GM12878 (cell line): ENCODE measurements around the gene LTBP4. TPM values are rescaled to one million over a fixed set of nuclear protein-coding genes. Genes with fewer than 3 reads are reported as not detected.

Source experiments
- BMI1 ChIP-seq: fragments of 450-650 bp; IDR thresholded peaks from 2 replicates; pipeline ENCODE4 v1.6.1; 2016; ENCODE audit warnings: mild to moderate bottlenecking, moderate library complexity, borderline replicate concordance
- CREM ChIP-seq: IDR thresholded peaks from 2 replicates; pipeline ENCODE4 v1.6.1; 2014; ENCODE audit warnings: antibody characterized with exemption, low read depth
- EZH2 ChIP-seq: IDR thresholded peaks from 2 replicates; pipeline ENCODE4 v1.6.1; 2012; ENCODE audit warnings: low read depth, mild to moderate bottlenecking, control low read depth, inconsistent platforms, low read length, borderline replicate concordance; ENCODE audit not compliant: control insufficient read depth
- FOS ChIP-seq: IDR thresholded peaks from 3 replicates; pipeline ENCODE4 v1.6.1; 2011; ENCODE audit warnings: borderline replicate concordance; ENCODE audit not compliant: insufficient read length; ENCODE audit errors: extremely low read depth
- FOXK2 ChIP-seq: fragments of 450-650 bp; IDR thresholded peaks from 2 replicates; pipeline ENCODE4 v1.6.1; 2017; ENCODE audit warnings: mild to moderate bottlenecking, moderate library complexity
- GABPA ChIP-seq: IDR thresholded peaks from 2 replicates; pipeline ENCODE4 v1.6.1; 2014; ENCODE audit warnings: antibody characterized with exemption, low read depth, mild to moderate bottlenecking, inconsistent platforms
- HDAC2 ChIP-seq: fragments of 200-600 bp; sonication (generic); IDR thresholded peaks from 2 replicates; pipeline ENCODE4 v1.6.1; 2017
- HDAC6 ChIP-seq: fragments of 200-600 bp; sonication (generic); IDR thresholded peaks from one replicate; pipeline ENCODE4 v1.8.0; 2017; ENCODE audit warnings: antibody characterized with exemption; ENCODE audit not compliant: unreplicated experiment
- IKZF2 ChIP-seq, 2 experiments: fragments of 450-650 bp; IDR thresholded peaks; 2 replicates each; pipeline ENCODE4 v1.6.1; 2017; ENCODE audit warnings: mild to moderate bottlenecking in 2 of 2, moderate library complexity in 2 of 2
- JUND ChIP-seq: IDR thresholded peaks from 2 replicates; pipeline ENCODE4 v1.6.1; 2012; ENCODE audit warnings: low read depth, mild to moderate bottlenecking, low read length, improper control_type of control experiment, moderate library complexity
- KAT2A ChIP-seq: conservative IDR thresholded peaks from 2 replicates; pipeline ENCODE4 v1.6.1; 2011; ENCODE audit warnings: low read depth, low read length; ENCODE audit not compliant: control insufficient read depth
- KDM1A ChIP-seq: fragments of 200-600 bp; sonication (generic); IDR thresholded peaks from 2 replicates; pipeline ENCODE4 v1.6.1; 2016; ENCODE audit warnings: borderline replicate concordance
- KLF5 ChIP-seq: fragments of 450-650 bp; IDR thresholded peaks from 2 replicates; pipeline ENCODE4 v1.6.1; 2014; ENCODE audit warnings: mild to moderate bottlenecking; ENCODE audit not compliant: partially characterized antibody
- MAX ChIP-seq: IDR thresholded peaks from 2 replicates; pipeline ENCODE4 v1.6.1; 2012; ENCODE audit warnings: low read depth, low read length, improper control_type of control experiment
- MEF2A ChIP-seq: IDR thresholded peaks from 2 replicates; pipeline ENCODE4 v1.6.1; 2011; ENCODE audit warnings: low read depth, mild to moderate bottlenecking, low read length, moderate library complexity; ENCODE audit not compliant: insufficient read depth
- NRF1 ChIP-seq: conservative IDR thresholded peaks from 2 replicates; pipeline ENCODE4 v1.6.1; 2011; ENCODE audit warnings: mild to moderate bottlenecking, low read depth, low read length, improper control_type of control experiment
- PML ChIP-seq: IDR thresholded peaks from 2 replicates; pipeline ENCODE4 v1.6.1; 2012; ENCODE audit warnings: low read length, inconsistent platforms
- RAD51 ChIP-seq: fragments of 450-650 bp; IDR thresholded peaks from 2 replicates; pipeline ENCODE4 v1.6.1; 2016; ENCODE audit warnings: moderate library complexity, mild to moderate bottlenecking, inconsistent platforms
- RELA ChIP-seq: fragments of 450-650 bp; IDR thresholded peaks from 2 replicates; pipeline ENCODE4 v1.8.0; 2014; ENCODE audit warnings: borderline replicate concordance; ENCODE audit not compliant: partially characterized antibody
- SMAD5 ChIP-seq: IDR thresholded peaks from 2 replicates; pipeline ENCODE4 v1.6.1; 2016; ENCODE audit warnings: antibody characterized with exemption, low read depth
- STAT1 ChIP-seq: fragments of 450-650 bp; conservative IDR thresholded peaks from 2 replicates; pipeline ENCODE4 v1.6.1; 2014; ENCODE audit warnings: antibody characterized with exemption, mild to moderate bottlenecking
- TAF1 ChIP-seq: IDR thresholded peaks from 2 replicates; pipeline ENCODE4 v1.6.1; 2011; ENCODE audit warnings: mild to moderate bottlenecking, low read depth, low read length, borderline replicate concordance
- TBL1XR1 ChIP-seq: IDR thresholded peaks from 2 replicates; pipeline ENCODE4 v1.6.1; 2012; ENCODE audit warnings: low read depth, low read length, improper control_type of control experiment
- TCF12 ChIP-seq: IDR thresholded peaks from 2 replicates; pipeline ENCODE4 v1.6.1; 2011; ENCODE audit warnings: low read depth, mild to moderate bottlenecking, low read length
- YY1 ChIP-seq: IDR thresholded peaks from 2 replicates; pipeline ENCODE4 v1.6.1; 2011; ENCODE audit warnings: low read depth, mild to moderate bottlenecking, low read length
- ZNF24 ChIP-seq: fragments of 450-650 bp; IDR thresholded peaks from 2 replicates; pipeline ENCODE4 v1.6.1; 2017; ENCODE audit warnings: antibody characterized with exemption, mild to moderate bottlenecking
- ZNF384 ChIP-seq: IDR thresholded peaks from 2 replicates; pipeline ENCODE4 v1.6.1; 2012; ENCODE audit warnings: low read depth, mild to moderate bottlenecking, low read length, improper control_type of control experiment, borderline replicate concordance
- polyA plus RNA-seq, 11 experiments: library from polyadenylated mRNA; depleted of rRNA in 4 of 11; unstranded in 6 of 11; stranded (reverse) in 5 of 11; fragments of >200 nt; fragmentation: Nextera tagmentation in 4 of 11; fragmentation: Illumina TruSeq in 1 of 11; extraction: Ambion mirVana in 4 of 11; extraction: Trizol in 1 of 11; gene quantifications; 1 replicate in 1 of 11; 2 replicates in 10 of 11; pipeline versions ENCODE4 v1.2.1 to v1.2.3, GENCODE V29; 2011 to 2016; ENCODE audit warnings: inconsistent platforms in 2 of 11, missing spikeins in 2 of 11, low read depth in 1 of 11
- total RNA-seq, 4 experiments: library from RNA; depleted of rRNA in 3 of 4; stranded (reverse); fragments of >200 nt in 3 of 4; fragmentation: Illumina TruSeq in 1 of 4; extraction: Trizol in 1 of 4; gene quantifications; 2 replicates each; pipeline versions ENCODE4 v1.2.1 to v1.2.3, GENCODE V29; 2013 to 2021
- TF ChIP-seq, protein P1 (sequence below): IDR thresholded peaks from 2 replicates; pipeline ENCODE4 v1.6.1; 2011; ENCODE audit warnings: low read depth, low read length, improper control_type of control experiment, borderline replicate concordance
- TF ChIP-seq, protein P2 (sequence below): fragments of 450-650 bp; formaldehyde crosslinking; IDR thresholded peaks from 2 replicates; pipeline ENCODE4 v1.5.0; 2022; ENCODE audit warnings: mild to moderate bottlenecking, missing genetic modification characterization

LTBP4 gene
- total and polyA plus RNA-seq, 10 of the 15 experiments (the other 5 are each of a cell fraction or from before 2014, with no cell fraction given), result 0.09 to 34.6 (median 8.5) TPM; not detected in 1

DNA sequence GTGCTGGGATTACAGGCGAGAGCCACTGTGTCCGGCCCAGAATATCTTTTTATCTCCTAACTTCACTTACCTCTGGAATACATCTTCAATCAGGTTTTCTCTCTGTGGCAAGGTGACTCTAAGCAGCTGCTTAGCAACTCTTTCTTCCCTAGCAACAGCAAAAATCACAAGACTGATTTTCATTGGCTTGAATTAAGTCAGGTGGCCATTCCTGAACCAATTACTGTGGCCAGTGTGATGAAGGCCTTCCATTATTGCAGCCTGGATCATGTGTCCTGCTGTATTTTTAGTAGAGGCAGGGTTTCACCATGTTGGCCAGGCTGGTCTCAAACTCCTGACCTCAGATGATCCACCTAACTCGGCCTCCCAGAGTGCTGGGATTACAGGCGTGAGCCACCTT lies 9.0 kb upstream of the LTBP4 start (continued):
- TF ChIP-seq IKZF2 (IDR thresholded peaks at IDR 0.05), result no peak
- no peak for TF ChIP-seq KAT2A
- TF ChIP-seq, protein P1, sequence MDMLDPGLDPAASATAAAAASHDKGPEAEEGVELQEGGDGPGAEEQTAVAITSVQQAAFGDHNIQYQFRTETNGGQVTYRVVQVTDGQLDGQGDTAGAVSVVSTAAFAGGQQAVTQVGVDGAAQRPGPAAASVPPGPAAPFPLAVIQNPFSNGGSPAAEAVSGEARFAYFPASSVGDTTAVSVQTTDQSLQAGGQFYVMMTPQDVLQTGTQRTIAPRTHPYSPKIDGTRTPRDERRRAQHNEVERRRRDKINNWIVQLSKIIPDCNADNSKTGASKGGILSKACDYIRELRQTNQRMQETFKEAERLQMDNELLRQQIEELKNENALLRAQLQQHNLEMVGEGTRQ, result peak; percentile 33; the same call in 1 of the 2 replicates
- TF ChIP-seq CREM, result 0 out of 2 replicates have a peak, but pooled peaks have one; percentile 33
- no peak for TF ChIP-seq FOXK2
- TF ChIP-seq PML, result no peak
- TF ChIP-seq TAF1, result no peak
- no peak for TF ChIP-seq GABPA
- no peak for TF ChIP-seq ZNF384
- no peak for TF ChIP-seq EZH2
- no peak for TF ChIP-seq KLF5
- no peak for TF ChIP-seq BMI1
- TF ChIP-seq TBL1XR1, result no peak
- TF ChIP-seq HDAC6, result no peak
- no peak for TF ChIP-seq MAX
- no peak for TF ChIP-seq KDM1A
- 0 out of 2 replicates have a peak, but pooled peaks have one; percentile 38 for TF ChIP-seq YY1
- TF ChIP-seq, protein P2, sequence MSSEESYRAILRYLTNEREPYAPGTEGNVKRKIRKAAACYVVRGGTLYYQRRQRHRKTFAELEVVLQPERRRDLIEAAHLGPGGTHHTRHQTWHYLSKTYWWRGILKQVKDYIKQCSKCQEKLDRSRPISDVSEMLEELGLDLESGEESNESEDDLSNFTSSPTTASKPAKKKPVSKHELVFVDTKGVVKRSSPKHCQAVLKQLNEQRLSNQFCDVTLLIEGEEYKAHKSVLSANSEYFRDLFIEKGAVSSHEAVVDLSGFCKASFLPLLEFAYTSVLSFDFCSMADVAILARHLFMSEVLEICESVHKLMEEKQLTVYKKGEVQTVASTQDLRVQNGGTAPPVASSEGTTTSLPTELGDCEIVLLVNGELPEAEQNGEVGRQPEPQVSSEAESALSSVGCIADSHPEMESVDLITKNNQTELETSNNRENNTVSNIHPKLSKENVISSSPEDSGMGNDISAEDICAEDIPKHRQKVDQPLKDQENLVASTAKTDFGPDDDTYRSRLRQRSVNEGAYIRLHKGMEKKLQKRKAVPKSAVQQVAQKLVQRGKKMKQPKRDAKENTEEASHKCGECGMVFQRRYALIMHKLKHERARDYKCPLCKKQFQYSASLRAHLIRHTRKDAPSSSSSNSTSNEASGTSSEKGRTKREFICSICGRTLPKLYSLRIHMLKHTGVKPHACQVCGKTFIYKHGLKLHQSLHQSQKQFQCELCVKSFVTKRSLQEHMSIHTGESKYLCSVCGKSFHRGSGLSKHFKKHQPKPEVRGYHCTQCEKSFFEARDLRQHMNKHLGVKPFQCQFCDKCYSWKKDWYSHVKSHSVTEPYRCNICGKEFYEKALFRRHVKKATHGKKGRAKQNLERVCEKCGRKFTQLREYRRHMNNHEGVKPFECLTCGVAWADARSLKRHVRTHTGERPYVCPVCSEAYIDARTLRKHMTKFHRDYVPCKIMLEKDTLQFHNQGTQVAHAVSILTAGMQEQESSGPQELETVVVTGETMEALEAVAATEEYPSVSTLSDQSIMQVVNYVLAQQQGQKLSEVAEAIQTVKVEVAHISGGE (CRISPR knock-in tag), result no peak
- no peak for TF ChIP-seq ZNF24
- no peak for TF ChIP-seq HDAC2
- no peak for TF ChIP-seq SMAD5
- TF ChIP-seq NRF1, result no peak
- no peak for TF ChIP-seq STAT1
- no peak for TF ChIP-seq JUND
- TF ChIP-seq RELA, result no peak
- TF ChIP-seq TCF12, result no peak
- TF ChIP-seq FOS, result peak; percentile 17
- no peak for TF ChIP-seq MEF2A
- TF ChIP-seq RAD51, result peak; percentile 60; the same call in 1 of the 2 replicates
